HL-60 (cell line): ENCODE measurements around the gene PDZD4.
A peak's percentile ranks its signal among the peaks of the same experiment; 100 is the strongest.

ENCODE experiments used
- DNase-seq, 2 experiments: peaks; one replicate each; pipeline ENCODE4 v3.0.0-alpha.2; 2010 to 2020; ENCODE audit warnings: low read depth in 1 of 2, low spot score in 1 of 2
- H3K27ac ChIP-seq: fragments of 250-450 bp; sonication (Bioruptor Pico); replicated peaks from 2 replicates; pipeline ENCODE4 v1.5.1; 2020; ENCODE audit warnings: mild to moderate bottlenecking, moderate library complexity
- H3K27me3 ChIP-seq: fragments of 250-450 bp; sonication (Bioruptor Pico); 2 replicates; pipeline ENCODE4 v1.5.1; 2021; ENCODE audit warnings: mild to moderate bottlenecking, moderate library complexity; ENCODE audit not compliant: insufficient read depth, poor library complexity, severe bottlenecking
- H3K4me3 ChIP-seq: replicated peaks from 2 replicates; pipeline ENCODE4 v1.5.1; 2011; ENCODE audit warnings: mild to moderate bottlenecking, control low read depth, low read length; ENCODE audit not compliant: insufficient read depth
- CTCF ChIP-seq: IDR thresholded peaks from one replicate; pipeline ENCODE4 v1.5.1; 2011; ENCODE audit warnings: low read length, control low read depth, inconsistent platforms; ENCODE audit not compliant: insufficient read depth
- GABPA ChIP-seq: IDR thresholded peaks from 2 replicates; pipeline ENCODE4 v1.6.1; 2012; ENCODE audit warnings: low read depth
- POLR2AphosphoS5 ChIP-seq: IDR thresholded peaks from 2 replicates; pipeline ENCODE4 v1.6.1; 2012; ENCODE audit warnings: low read depth
- REST ChIP-seq: IDR thresholded peaks from 2 replicates; pipeline ENCODE4 v1.6.1; 2012; ENCODE audit warnings: low read depth; ENCODE audit not compliant: insufficient replicate concordance
- SPI1 ChIP-seq: IDR thresholded peaks from 2 replicates; pipeline ENCODE4 v1.6.1; 2012; ENCODE audit warnings: low read depth, mild to moderate bottlenecking, borderline replicate concordance

The PDZD4 gene

GRCh38 chrX:153794018-153794896 is 36.1 kb downstream of the PDZD4 start, which contains the start of the genes IDH3G and SSR4:
IDH3G (minus strand) TSS chrX:153794375; CDS start chrX:153794326, 49 bp downstream.
SSR4 (plus strand) TSS chrX:153794668; CDS start chrX:153794688, 20 bp downstream.
- peak within 1 kb of the TSS; percentile 76 for H3K4me3 ChIP-seq
- no peaks in the 10 kb centered on the region for H3K27me3 ChIP-seq

GRCh38 chrX:153793291-153793690 is 37.1 kb downstream of the PDZD4 start:
- peak overlapping the region; percentile 97 for H3K27ac ChIP-seq
- TF ChIP-seq SPI1 = no peak
- no peak for TF ChIP-seq CTCF
- TF ChIP-seq REST = no peak
- no peak for TF ChIP-seq POLR2AphosphoS5
- TF ChIP-seq GABPA = no peak
- DNase-seq = no peak
- no peaks in the 10 kb centered on the region for H3K27me3 ChIP-seq
- H3K4me3 ChIP-seq = peak overlapping the region; percentile 61

More at GRCh38 chrX:153794018-153794896, 36.1 kb downstream of the PDZD4 start, which contains the start of the genes IDH3G and SSR4:
- peak; percentile 89 to 90 for DNase-seq
- peak; percentile 62 for TF ChIP-seq POLR2AphosphoS5
- TF ChIP-seq GABPA = no peak
- peak within 1 kb of the TSS; percentile 97 for H3K27ac ChIP-seq

GRCh38 chrX:153792368-153792767 is 38.0 kb downstream of the PDZD4 start:
- Histone ChIP-seq H3K27me3 (no peaks in the 10 kb centered on the region), H3K27ac (no peak overlapping the region)
- DNase-seq = no peak

More at GRCh38 chrX:153792368-153792767, 38.0 kb downstream of the PDZD4 start:
- no peak overlapping the region for H3K4me3 ChIP-seq
- TF ChIP-seq REST (no peak), CTCF (no peak), POLR2AphosphoS5 (no peak), GABPA (no peak), SPI1 (no peak)
